GM12892 (cell line): ENCODE measurements around the gene MYLK.

Experiments
- POLR2A ChIP-seq: IDR thresholded peaks from 2 replicates; pipeline ENCODE4 v1.6.1; 2011; ENCODE audit warnings: low read depth, low read length, control low read depth
- POLR2AphosphoS5 ChIP-seq: IDR thresholded peaks from 2 replicates; pipeline ENCODE4 v1.6.1; 2011; ENCODE audit warnings: low read depth, low read length, control low read depth
- TAF1 ChIP-seq: IDR thresholded peaks from 2 replicates; pipeline ENCODE4 v1.6.1; 2011; ENCODE audit warnings: low read depth, mild to moderate bottlenecking, control low read depth, low read length, borderline replicate concordance

GRCh38 chr3:123672429-123673146 lies 211.5 kb downstream of the MYLK start:
- no peak for TF ChIP-seq POLR2A
- no peak for TF ChIP-seq POLR2AphosphoS5
- TF ChIP-seq TAF1 = no peak
